Uterus (tissue), 4 donors: Measurements from ENCODE around the gene UFD1. TPM values are rescaled to one million over a fixed set of nuclear protein-coding genes. Genes with fewer than 3 reads are reported as not detected.

Experiments used
- DNase-seq, 2 donors: peaks; one replicate each; pipeline ENCODE4 v3.0.0-alpha.2; 2019 to 2020
- H3K27ac ChIP-seq, 2 donors: fragments of 200-600 bp; sonication (generic); 1 replicate in 1 of 2; 2 replicates in 1 of 2; pipeline ENCODE4 v1.5.1; 2016 to 2018
- H3K27me3 ChIP-seq, 2 donors: fragments of 200-600 bp; sonication (generic); one replicate each; pipeline ENCODE4 v1.5.1; 2018 to 2019; ENCODE audit warnings: control low read depth in 1 of 2
- H3K36me3 ChIP-seq, 2 donors: fragments of 200-600 bp; sonication (generic); one replicate each; pipeline ENCODE4 v1.5.1; 2019; ENCODE audit warnings: control low read depth in 1 of 2
- H3K4me1 ChIP-seq, 2 donors: fragments of 200-600 bp; sonication (generic); one replicate each; pipeline ENCODE4 v1.5.1; 2018 to 2019; ENCODE audit warnings: control low read depth in 1 of 2
- H3K4me3 ChIP-seq, 2 donors: fragments of 200-600 bp; sonication (generic); 1 replicate in 1 of 2; 2 replicates in 1 of 2; pipeline ENCODE4 v1.5.1; 2018 to 2019; ENCODE audit warnings: mild to moderate bottlenecking in 1 of 2
- H3K9me3 ChIP-seq, 2 donors: fragments of 200-600 bp; sonication (generic); one replicate each; pipeline ENCODE4 v1.5.1; 2019; ENCODE audit warnings: control low read depth in 1 of 2
- POLR2A ChIP-seq, 2 donors: fragments of 450-650 bp; IDR thresholded peaks; one replicate each; pipeline ENCODE4 v1.6.1; 2016; ENCODE audit warnings: antibody characterized with exemption in 2 of 2, mild to moderate bottlenecking in 1 of 2, moderate library complexity in 1 of 2
- intact Hi-C: fragments of 100-400 bp; cut with DNase I; formaldehyde crosslinking; loops from one replicate; pipeline ENCODE4 v1.15.1; 2023; ENCODE audit warnings: low total_unique reads
- total RNA-seq, 4 donors: library from RNA; depleted of rRNA in 3 of 4; stranded (reverse); fragments of >200 nt in 3 of 4; gene quantifications; one replicate each; pipeline versions ENCODE4 v1.1.0 to v1.2.4, GENCODE V29; 2014 to 2023
- TF ChIP-seq, protein P1 (sequence below), 4 experiments: fragments of 200-600 bp in 2 of 4; fragments of 450-650 bp in 2 of 4; sonication (generic) in 2 of 4; IDR thresholded peaks; one replicate each; pipeline ENCODE4 v1.5.1; 2016 to 2019; ENCODE audit warnings: antibody characterized with exemption in 4 of 4, mild to moderate bottlenecking in 2 of 4, moderate library complexity in 1 of 4
- donor health status: DM: yes; HTN: yes; CAD: no.

UFD1 gene
- total RNA-seq, 4 donors from 2014 or later = 30.5 to 55.0 (median 45.7) TPM

DNA sequence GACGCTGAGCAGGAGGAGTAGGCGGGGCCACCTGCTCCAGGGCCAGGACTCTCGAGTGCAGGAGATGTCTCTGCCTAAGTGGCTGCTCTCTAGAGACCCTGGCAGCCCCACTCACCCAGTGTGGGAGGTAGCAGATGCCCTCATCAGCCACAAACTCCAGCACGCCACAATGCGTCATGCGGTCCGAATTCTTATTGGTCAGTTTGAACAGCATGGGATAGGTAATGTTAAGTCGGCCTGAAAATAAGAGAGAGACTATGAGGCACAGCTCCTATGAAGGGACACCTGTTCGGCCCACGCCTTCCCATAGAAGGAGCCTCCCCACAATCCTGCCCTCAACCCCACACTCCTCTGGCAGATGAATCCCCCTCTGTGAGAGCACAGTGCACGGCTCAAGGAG, 7.4 kb downstream of the UFD1 start:
- no peak for TF ChIP-seq POLR2A (IDR thresholded peaks at IDR 0.05)
- TF ChIP-seq, protein P1, sequence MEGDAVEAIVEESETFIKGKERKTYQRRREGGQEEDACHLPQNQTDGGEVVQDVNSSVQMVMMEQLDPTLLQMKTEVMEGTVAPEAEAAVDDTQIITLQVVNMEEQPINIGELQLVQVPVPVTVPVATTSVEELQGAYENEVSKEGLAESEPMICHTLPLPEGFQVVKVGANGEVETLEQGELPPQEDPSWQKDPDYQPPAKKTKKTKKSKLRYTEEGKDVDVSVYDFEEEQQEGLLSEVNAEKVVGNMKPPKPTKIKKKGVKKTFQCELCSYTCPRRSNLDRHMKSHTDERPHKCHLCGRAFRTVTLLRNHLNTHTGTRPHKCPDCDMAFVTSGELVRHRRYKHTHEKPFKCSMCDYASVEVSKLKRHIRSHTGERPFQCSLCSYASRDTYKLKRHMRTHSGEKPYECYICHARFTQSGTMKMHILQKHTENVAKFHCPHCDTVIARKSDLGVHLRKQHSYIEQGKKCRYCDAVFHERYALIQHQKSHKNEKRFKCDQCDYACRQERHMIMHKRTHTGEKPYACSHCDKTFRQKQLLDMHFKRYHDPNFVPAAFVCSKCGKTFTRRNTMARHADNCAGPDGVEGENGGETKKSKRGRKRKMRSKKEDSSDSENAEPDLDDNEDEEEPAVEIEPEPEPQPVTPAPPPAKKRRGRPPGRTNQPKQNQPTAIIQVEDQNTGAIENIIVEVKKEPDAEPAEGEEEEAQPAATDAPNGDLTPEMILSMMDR (IDR thresholded peaks at IDR 0.05) = no peak
- H3K36me3 ChIP-seq = no peaks in the 10 kb centered on the region
- no peak overlapping the region for H3K27ac ChIP-seq
- no peak overlapping the region for H3K4me3 ChIP-seq
- H3K27me3 ChIP-seq = no peaks in the 10 kb centered on the region
- DNase-seq = no peak
- no peaks in the 10 kb centered on the region for H3K9me3 ChIP-seq
- H3K4me1 ChIP-seq = no peaks in the 10 kb centered on the region
- intact Hi-C loops = no loop called here

DNA sequence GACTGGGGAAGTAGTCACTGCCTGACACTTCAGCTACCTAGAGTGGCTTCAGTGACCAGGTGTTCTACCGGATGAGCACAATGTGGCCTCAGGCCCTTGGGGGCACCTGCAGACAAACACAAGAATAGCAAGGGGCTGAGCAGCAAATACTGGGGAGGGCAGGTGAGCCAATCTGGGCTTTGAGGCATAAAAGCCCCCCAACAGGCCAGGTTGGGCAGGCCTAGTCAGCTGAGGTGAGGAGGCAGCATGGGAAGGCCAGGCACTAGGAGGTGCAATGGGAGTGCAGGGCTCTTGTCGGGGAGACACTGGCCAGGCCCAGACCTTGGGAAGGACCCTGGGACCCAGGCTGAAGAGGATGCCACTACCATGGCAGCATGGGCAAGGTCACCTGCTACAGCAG, 9.0 kb downstream of the UFD1 start:
- Histone ChIP-seq H3K27me3 (no peaks in the 10 kb centered on the region), H3K9me3 (no peaks in the 10 kb centered on the region), H3K27ac (no peak overlapping the region), H3K4me1 (no peaks in the 10 kb centered on the region), H3K36me3 (no peaks in the 10 kb centered on the region), H3K4me3 (no peak overlapping the region)
- TF ChIP-seq POLR2A (IDR thresholded peaks at IDR 0.05) = no peak
- TF ChIP-seq, protein P1 (IDR thresholded peaks at IDR 0.05) = no peak
- no peak for DNase-seq
- intact Hi-C loops = no loop called here

DNA sequence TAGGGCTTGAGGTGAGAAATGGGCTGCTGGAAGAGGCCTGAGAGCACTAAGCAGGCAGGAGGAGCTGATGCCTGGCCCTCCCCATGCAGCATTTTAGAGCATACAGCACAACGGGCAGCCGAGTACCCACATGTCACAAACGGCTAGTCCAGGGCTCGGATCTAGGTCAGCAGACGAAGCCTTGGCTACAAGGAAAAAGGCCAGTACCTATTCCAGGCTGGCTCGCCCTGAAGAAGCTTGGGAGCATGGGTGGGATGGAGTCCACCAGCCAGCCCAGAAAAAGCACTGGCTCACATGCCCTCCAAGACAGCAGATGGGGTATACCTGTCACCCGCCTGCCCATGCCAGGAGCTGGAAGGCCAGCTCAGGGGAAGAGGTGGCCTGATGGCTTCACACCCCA, 9.6 kb downstream of the UFD1 start:
- no peaks in the 10 kb centered on the region for H3K36me3 ChIP-seq
- no peak for DNase-seq
- H3K9me3 ChIP-seq = no peaks in the 10 kb centered on the region
- no peak overlapping the region for H3K4me3 ChIP-seq
- H3K4me1 ChIP-seq = no peaks in the 10 kb centered on the region
- no peak overlapping the region for H3K27ac ChIP-seq
- H3K27me3 ChIP-seq = no peaks in the 10 kb centered on the region
- intact Hi-C loops = no loop called here
- TF ChIP-seq, protein P1 (IDR thresholded peaks at IDR 0.05) = no peak
- TF ChIP-seq POLR2A (IDR thresholded peaks at IDR 0.05) = no peak

DNA sequence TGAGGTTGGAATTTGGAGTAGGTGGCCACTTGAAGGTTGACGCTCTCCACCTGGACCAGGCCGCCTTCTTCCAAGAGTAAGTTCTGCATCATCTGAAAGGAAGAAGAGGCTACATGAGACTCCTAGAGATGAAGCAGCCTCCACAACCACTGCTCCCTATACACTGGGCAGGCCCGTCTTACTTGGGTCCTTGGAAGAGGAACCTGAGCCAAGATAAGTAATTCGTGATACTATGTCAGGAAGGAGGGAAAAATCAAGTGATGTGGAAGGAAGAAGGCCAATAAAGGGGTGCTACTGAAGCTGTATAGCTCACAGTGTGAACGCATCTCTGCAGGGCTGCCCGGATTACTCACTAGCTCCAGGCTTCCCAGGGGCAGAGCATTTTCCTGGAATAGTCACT, 11.1 kb downstream of the UFD1 start:
- DNase-seq = no peak
- Histone ChIP-seq H3K36me3 (no peaks in the 10 kb centered on the region), H3K9me3 (no peaks in the 10 kb centered on the region), H3K27ac (no peak overlapping the region), H3K4me1 (no peaks in the 10 kb centered on the region), H3K4me3 (no peak overlapping the region), H3K27me3 (no peaks in the 10 kb centered on the region)
- no peak for TF ChIP-seq POLR2A (IDR thresholded peaks at IDR 0.05)
- TF ChIP-seq, protein P1 (IDR thresholded peaks at IDR 0.05) = no peak
- intact Hi-C loops = no loop called here

DNA sequence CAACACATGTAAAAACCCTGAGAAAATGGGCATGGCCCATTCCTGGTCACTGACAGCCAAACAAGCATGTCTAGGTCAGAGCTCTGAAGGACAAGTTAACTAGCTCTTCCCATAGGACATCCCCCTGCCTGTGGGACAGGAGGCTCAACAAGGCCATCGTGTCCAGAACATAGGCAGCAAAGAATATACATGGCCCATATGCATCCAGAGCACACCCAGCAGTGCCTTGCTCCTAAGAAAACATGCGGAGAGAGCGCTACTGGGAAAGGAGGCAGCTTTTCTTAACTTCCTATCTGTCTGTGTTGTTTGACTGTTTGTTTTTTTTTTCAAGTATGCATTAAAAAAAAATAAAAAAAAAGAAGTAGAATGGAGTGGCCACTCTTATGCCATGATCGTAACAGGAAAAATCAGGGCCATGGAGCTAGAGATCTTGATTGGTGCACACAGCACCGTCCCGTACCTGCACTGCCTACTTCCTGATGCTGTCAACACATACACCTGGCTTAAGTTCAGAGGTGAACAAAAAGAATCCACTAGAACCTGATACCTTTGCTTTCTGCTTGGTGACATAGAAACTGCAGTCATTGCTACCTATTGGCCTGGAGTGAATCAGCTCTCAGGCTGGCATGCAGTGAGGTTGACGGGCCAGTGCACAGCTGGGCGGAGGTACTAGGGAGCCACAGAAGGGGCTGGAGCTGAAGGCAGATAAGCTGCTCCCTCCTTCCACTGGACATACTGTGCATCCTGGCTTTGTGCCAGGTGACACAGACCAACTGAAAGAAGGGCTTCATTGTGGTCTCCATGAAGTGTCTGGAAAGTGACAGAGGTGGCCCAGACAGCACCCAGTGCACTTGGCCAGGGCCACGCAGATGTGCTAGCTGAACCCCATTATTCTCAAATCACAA, 11.9 kb downstream of the UFD1 start:
- TF ChIP-seq POLR2A (IDR thresholded peaks at IDR 0.05) = no peak
- TF ChIP-seq, protein P1 (IDR thresholded peaks at IDR 0.05) = no peak
- Histone ChIP-seq H3K36me3 (no peaks in the 10 kb centered on the region), H3K4me1 (no peaks in the 10 kb centered on the region), H3K27ac (no peak overlapping the region), H3K4me3 (no peak overlapping the region), H3K9me3 (no peaks in the 10 kb centered on the region), H3K27me3 (no peaks in the 10 kb centered on the region)
- intact Hi-C loops = no loop called here
- DNase-seq = no peak
